ENCODE data around the gene CD59.
"Not testable (repeated sequence)": the region's sequence is repeated elsewhere in the genome, so short reads cannot be mapped to it uniquely, and the experiment has no call there.

Gene CD59

DNA sequence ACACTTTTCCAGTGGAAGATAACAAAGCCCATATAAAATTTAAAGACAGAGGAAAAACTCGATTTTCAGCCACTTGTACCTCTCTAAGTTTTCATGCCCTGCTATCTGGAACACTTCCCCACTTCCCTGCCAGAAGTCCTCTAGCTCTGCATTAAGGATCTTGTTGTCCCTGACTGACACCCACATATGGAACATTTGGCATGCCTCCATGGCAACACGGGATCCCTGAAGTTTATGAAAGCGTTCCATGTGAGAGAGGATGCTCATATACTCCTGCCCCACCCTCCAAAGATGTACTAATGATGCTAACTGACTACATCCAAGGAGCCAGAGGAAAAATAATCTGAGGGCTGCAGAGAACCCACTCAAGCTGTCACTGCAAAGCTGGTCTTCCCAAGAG is 26.8 kb downstream of the CD59 start:
- no peak for DNase-seq (ENCODE audit: low spot score)
- in situ Hi-C loops (cut with MboI; ENCODE audit: low sequenced_read_pairs, unreplicated experiment) = no loop called here
- no peak for TF ChIP-seq CTCF (IDR thresholded peaks at IDR 0.05; ENCODE audit: borderline replicate concordance, control extremely low read depth, extremely low read depth, insufficient read depth, missing control alignments)

DNA sequence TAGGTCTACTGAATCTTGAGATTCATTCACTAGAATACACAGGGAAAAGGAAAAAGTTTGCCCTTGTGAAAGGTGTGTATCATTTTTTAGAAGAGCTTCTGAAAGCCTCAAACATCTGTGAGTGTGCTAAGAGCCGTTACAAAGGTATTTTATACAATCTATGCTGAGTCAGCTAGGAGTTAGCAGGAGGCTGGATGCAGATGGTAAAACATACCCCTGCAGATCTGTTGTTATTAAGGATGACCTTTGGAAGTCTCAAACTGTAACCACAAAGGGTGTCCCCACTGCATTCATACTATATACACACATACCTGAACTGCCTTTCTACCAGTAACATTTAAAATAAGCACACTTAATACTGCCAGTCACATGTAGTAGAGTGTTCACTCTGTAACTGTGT is 27.2 kb downstream of the CD59 start:
- no peak for TF ChIP-seq CTCF (IDR thresholded peaks at IDR 0.05; ENCODE audit: borderline replicate concordance, control extremely low read depth, extremely low read depth, insufficient read depth, missing control alignments)
- in situ Hi-C loops (cut with MboI; ENCODE audit: low sequenced_read_pairs, unreplicated experiment) = no loop called here
- DNase-seq (ENCODE audit: low spot score) = no peak

DNA sequence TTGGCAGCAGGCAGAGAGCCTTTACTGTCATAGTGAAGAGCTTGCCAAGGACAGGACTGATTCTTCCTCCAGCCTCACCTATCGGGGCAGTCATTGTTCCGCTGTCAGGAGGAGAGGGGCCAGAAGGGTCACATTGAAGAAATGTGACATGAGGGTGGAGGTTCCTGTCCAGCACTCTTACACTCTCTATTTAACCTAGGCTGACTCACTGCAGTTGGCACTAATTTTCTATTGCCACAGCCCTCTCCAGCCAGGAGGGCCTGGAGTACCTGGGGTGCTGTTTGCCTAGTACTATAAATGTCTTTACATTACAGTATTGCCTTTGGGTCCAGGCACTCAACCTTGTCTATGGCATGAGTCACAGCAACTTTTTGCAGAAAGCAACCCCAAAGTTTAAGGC is 28.4 kb downstream of the CD59 start:
- in situ Hi-C loops (cut with MboI; ENCODE audit: low sequenced_read_pairs, unreplicated experiment) = not testable (repeated sequence)

DNA sequence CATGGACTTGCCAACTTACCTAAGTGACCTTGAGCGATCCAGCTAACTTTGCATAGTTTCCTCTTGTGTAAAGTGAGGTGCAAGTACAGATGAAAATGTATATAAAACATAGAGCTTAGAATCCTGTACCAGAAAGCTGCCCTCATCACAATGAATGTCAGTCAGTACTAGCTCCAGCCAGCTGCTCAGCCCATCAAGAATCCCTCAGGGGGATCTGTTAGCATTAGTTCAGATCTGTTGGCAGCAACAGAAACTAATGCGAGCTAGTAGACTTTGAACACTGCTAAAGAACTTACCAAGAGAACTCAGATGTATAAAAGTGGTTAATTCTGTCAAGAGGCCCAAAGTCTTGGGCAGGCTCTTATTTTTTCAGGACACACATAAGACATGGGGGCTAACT is 29.3 kb downstream of the CD59 start:
- no peak for TF ChIP-seq CTCF (IDR thresholded peaks at IDR 0.05; ENCODE audit: borderline replicate concordance, control extremely low read depth, extremely low read depth, insufficient read depth, missing control alignments)
- no peak for DNase-seq (ENCODE audit: low spot score)
- in situ Hi-C loops (cut with MboI; ENCODE audit: low sequenced_read_pairs, unreplicated experiment) = no loop called here

More for the DNA sequence above, 28.4 kb downstream of the CD59 start:
- DNase-seq (ENCODE audit: low spot score) = not testable (repeated sequence)

DNA sequence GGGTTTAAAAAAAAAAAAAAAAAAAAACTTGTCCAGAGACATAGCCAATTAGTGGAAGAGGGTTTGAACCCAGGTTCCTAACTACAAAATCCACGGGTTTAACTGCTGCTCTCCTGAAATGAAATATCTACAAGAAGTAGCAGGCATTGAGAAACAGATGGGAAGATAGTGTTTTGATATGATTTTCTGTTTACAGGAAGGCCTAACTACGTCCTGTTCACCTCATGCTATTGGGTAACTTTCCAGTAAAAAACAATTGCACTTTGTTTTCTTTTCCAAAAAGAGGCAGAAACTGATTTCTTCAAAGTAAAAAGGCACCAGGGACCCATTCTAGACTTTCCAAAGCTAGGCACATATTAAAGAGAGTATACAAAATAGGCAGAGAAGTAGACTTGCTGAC is 29.7 kb downstream of the CD59 start:
- DNase-seq (ENCODE audit: low spot score) = no peak
- no peak for TF ChIP-seq CTCF (IDR thresholded peaks at IDR 0.05; ENCODE audit: borderline replicate concordance, control extremely low read depth, extremely low read depth, insufficient read depth, missing control alignments)
- in situ Hi-C loops (cut with MboI; ENCODE audit: low sequenced_read_pairs, unreplicated experiment) = no loop called here

- TF ChIP-seq CTCF (IDR thresholded peaks at IDR 0.05; ENCODE audit: borderline replicate concordance, control extremely low read depth, extremely low read depth, insufficient read depth, missing control alignments) = no peak
- no peak for DNase-seq (ENCODE audit: low spot score)
- in situ Hi-C loops (cut with MboI; ENCODE audit: low sequenced_read_pairs, unreplicated experiment) = no loop called here
Observed at GRCh38 chr11:33704240-33705002, 31.8 kb downstream of the CD59 start.

DNA sequence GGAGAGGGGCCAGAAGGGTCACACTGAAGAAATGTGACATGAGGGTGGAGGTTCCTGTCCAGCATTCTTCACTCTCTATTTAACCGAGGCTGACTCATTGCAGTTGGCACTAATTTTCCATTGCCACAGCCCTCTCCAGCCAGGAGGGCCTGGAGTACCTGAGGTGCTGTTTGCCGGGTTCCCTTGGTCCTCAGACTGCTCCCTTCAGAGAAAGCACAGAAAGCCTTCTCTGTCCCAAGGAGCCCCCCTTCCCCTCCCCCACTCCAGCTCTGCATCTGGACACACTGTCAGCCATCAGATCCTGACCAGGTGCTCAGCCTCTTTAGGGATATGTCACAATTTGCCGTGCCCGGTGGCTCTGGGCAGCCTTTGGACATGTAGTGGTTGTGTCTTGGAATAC is 32.4 kb downstream of the CD59 start:
- in situ Hi-C loops (cut with MboI; ENCODE audit: low sequenced_read_pairs, unreplicated experiment) = no loop called here
- DNase-seq (ENCODE audit: low spot score) = no peak
- no peak for TF ChIP-seq CTCF (IDR thresholded peaks at IDR 0.05; ENCODE audit: borderline replicate concordance, control extremely low read depth, extremely low read depth, insufficient read depth, missing control alignments)

Data from GM13976 (cell line).